OCI-LY1 (cell line): ENCODE measurements around the gene OSBPL3.

ENCODE experiments used
- H2AFZ ChIP-seq: fragments of 200-600 bp; sonication (generic), shearing (Covaris generic); 2 replicates; pipeline ENCODE4 v1.6.0; 2014; ENCODE audit warnings: antibody characterized with exemption, mild to moderate bottlenecking, low read length
- H3F3A ChIP-seq: fragments of 200-600 bp; sonication (generic), shearing (Covaris generic); 2 replicates; pipeline ENCODE4 v1.6.0; 2014; ENCODE audit warnings: mild to moderate bottlenecking, antibody characterized with exemption, low read length, moderate library complexity; ENCODE audit not compliant: insufficient read depth
- H3K27ac ChIP-seq: fragments of 200-600 bp; sonication (generic); 2 replicates; pipeline ENCODE4 v1.5.1; 2014; ENCODE audit warnings: low read length, mixed run types, mild to moderate bottlenecking, low read depth; ENCODE audit not compliant: poor library complexity, severe bottlenecking
- H3K27me3 ChIP-seq: fragments of 200-600 bp; sonication (generic); 2 replicates; pipeline ENCODE4 v1.6.0; 2014; ENCODE audit warnings: antibody characterized with exemption, mild to moderate bottlenecking, low read length, moderate library complexity; ENCODE audit not compliant: insufficient read depth
- H3K36me3 ChIP-seq: fragments of 200-600 bp; sonication (generic); 2 replicates; pipeline ENCODE4 v1.6.1; 2014; ENCODE audit warnings: mild to moderate bottlenecking, antibody characterized with exemption, low read length, moderate library complexity, mixed read lengths; ENCODE audit not compliant: insufficient read depth
- H3K4me1 ChIP-seq: fragments of 200-600 bp; sonication (generic); 2 replicates; pipeline ENCODE4 v1.5.1; 2014; ENCODE audit warnings: mild to moderate bottlenecking, low read length, moderate library complexity; ENCODE audit not compliant: insufficient read depth, severe bottlenecking
- H3K4me2 ChIP-seq: fragments of 200-600 bp; sonication (generic), shearing (Covaris generic); 2 replicates; pipeline ENCODE4 v1.6.1; 2014; ENCODE audit warnings: low read length
- H3K4me3 ChIP-seq: fragments of 200-600 bp; sonication (generic); 2 replicates; pipeline ENCODE4 v1.5.1; 2014; ENCODE audit warnings: low read length, low read depth, mild to moderate bottlenecking, mixed read lengths; ENCODE audit not compliant: poor library complexity, severe bottlenecking
- H3K79me2 ChIP-seq: fragments of 200-600 bp; shearing (Covaris generic); 2 replicates; pipeline ENCODE4 v1.6.1; 2016; ENCODE audit warnings: mixed run types, low read length, mixed read lengths; ENCODE audit not compliant: insufficient read depth
- H3K9ac ChIP-seq: fragments of 200-600 bp; sonication (generic), shearing (Covaris generic); 2 replicates; pipeline ENCODE4 v1.6.1; 2014; ENCODE audit warnings: mild to moderate bottlenecking, low read length, mixed read lengths
- H3K9me2 ChIP-seq: fragments of 200-600 bp; sonication (generic), shearing (Covaris generic); 2 replicates; pipeline ENCODE4 v1.6.1; 2014; ENCODE audit warnings: low read depth, mild to moderate bottlenecking, low read length, mixed read lengths
- H3K9me3 ChIP-seq: fragments of 200-600 bp; shearing (Covaris generic); 2 replicates; pipeline ENCODE4 v1.6.1; 2014; ENCODE audit warnings: low read length, mixed read lengths
- H4K20me1 ChIP-seq: fragments of 200-600 bp; sonication (generic), shearing (Covaris generic); 2 replicates; pipeline ENCODE4 v1.6.0; 2016; ENCODE audit warnings: mild to moderate bottlenecking, low read length; ENCODE audit not compliant: insufficient read depth
- EZH2 ChIP-seq: fragments of 200-600 bp; sonication (generic), shearing (Covaris generic); IDR thresholded peaks from 2 replicates; pipeline ENCODE4 v1.8.0; 2017; ENCODE audit warnings: borderline replicate concordance, mixed run types, mild to moderate bottlenecking, antibody characterized with exemption, low read length, moderate library complexity, mixed read lengths
- TF ChIP-seq, protein P1 (sequence below): fragments of 200-600 bp; sonication (generic), shearing (Covaris generic); IDR thresholded peaks from 2 replicates; pipeline ENCODE4 v1.5.1; 2017; ENCODE audit warnings: mild to moderate bottlenecking, antibody characterized with exemption, low read length, moderate library complexity, mixed read lengths

Gene OSBPL3

DNA sequence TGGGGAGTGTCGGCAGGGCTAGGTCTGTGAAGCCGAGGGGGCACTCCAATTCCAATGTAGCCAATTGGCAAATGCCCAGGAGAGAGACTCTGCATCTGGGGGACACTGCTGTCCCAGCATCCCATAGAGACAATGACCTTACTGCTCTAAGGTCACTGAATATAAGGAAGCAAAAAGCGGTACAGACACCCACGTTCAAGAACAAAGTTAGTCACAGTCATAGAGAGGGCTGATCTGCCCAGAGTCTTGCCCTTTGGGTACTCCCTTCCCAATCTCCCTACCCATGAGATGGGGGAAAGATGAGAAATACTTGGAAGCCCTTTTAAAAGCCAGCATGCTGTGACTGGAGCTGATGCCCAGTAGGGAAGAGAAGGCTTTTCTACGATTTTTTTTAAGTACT, 146.4 kb downstream of the OSBPL3 start:
- Histone ChIP-seq H3K79me2 (no peaks in the 10 kb centered on the region), H3K4me3 (peak overlapping the region; percentile 43), H3K27me3 (no peaks in the 10 kb centered on the region), H2AFZ (no peak overlapping the region), H3K36me3 (peaks cover 51% of the 10 kb centered on the region), H3F3A (peaks cover 8% of the 10 kb centered on the region; the same call in 1 of the 2 replicates), H3K4me1 (peaks cover 100% of the 10 kb centered on the region), H3K4me2 (peak overlapping the region; percentile 56), H3K9me3 (no peaks in the 10 kb centered on the region), H3K9me2 (no peaks in the 10 kb centered on the region), H3K27ac (peak overlapping the region; percentile 98), H4K20me1 (no peaks in the 10 kb centered on the region), H3K9ac (peak overlapping the region; percentile 72)
- TF ChIP-seq, protein P1, sequence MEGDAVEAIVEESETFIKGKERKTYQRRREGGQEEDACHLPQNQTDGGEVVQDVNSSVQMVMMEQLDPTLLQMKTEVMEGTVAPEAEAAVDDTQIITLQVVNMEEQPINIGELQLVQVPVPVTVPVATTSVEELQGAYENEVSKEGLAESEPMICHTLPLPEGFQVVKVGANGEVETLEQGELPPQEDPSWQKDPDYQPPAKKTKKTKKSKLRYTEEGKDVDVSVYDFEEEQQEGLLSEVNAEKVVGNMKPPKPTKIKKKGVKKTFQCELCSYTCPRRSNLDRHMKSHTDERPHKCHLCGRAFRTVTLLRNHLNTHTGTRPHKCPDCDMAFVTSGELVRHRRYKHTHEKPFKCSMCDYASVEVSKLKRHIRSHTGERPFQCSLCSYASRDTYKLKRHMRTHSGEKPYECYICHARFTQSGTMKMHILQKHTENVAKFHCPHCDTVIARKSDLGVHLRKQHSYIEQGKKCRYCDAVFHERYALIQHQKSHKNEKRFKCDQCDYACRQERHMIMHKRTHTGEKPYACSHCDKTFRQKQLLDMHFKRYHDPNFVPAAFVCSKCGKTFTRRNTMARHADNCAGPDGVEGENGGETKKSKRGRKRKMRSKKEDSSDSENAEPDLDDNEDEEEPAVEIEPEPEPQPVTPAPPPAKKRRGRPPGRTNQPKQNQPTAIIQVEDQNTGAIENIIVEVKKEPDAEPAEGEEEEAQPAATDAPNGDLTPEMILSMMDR = no peak
- no peak for TF ChIP-seq EZH2

DNA sequence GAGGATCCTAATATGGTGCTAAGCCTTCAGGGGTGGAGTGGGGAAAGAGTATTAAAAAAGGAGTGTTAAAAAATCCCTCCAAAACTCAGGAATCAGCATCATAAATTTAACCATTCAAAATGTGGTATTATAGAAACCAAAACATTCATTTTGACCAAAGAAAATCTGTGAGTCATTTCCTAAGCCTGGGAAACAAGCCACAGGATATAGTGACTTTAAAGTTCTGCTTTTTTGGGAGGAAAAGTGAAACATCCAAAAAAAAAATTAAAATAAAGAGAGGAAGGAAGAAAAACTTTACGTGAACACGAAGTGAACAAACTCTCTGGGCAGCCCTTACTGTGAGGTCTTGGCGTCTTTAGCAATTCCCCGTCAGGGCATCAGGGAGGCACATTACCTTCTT, 148.7 kb downstream of the OSBPL3 start:
- Histone ChIP-seq H3K9ac (no peak overlapping the region), H4K20me1 (no peaks in the 10 kb centered on the region), H3K4me3 (no peak overlapping the region), H3K36me3 (peaks cover 71% of the 10 kb centered on the region), H3K9me2 (no peaks in the 10 kb centered on the region), H3K4me1 (peaks cover 94% of the 10 kb centered on the region), H3F3A (peaks cover under 1% of the 10 kb centered on the region; the same call in 1 of the 2 replicates), H3K4me2 (no peak overlapping the region), H2AFZ (no peak overlapping the region), H3K27me3 (no peaks in the 10 kb centered on the region), H3K9me3 (no peaks in the 10 kb centered on the region), H3K27ac (peak overlapping the region; percentile 78), H3K79me2 (no peaks in the 10 kb centered on the region)
- TF ChIP-seq, protein P1 = no peak
- no peak for TF ChIP-seq EZH2

DNA sequence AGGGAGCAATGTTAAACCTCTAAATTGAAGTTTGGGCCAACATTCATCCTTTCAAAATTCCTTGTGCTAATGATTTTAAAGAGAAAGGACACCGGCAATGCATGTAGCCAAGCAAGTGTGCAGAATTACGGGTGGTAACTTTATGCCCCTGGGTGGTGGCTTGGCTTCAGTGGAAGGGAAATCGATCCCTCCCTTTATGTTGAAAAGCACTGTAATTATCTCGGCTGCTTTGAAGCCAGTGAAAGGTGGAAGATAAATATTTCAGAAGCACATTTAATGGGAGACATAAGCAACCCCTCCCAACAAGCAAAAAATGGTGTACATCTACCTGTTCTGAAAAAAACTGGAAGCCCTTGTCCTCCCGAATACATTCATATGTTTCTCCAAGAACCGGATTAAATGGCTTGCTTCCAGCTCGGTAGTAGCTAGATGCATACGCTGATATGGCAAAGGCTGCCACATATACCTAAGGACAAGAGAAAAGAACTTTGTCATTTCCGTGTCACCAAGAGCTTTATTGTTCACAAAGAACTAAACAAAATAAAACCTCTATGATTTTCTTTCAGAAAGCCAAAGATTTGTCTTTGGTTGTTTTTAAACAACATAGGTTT, 149.4 kb downstream of the OSBPL3 start:
- peak overlapping the region; percentile 78 for H3K27ac ChIP-seq
- no peaks in the 10 kb centered on the region for H3K79me2 ChIP-seq

More for the DNA sequence above, 149.4 kb downstream of the OSBPL3 start:
- Histone ChIP-seq H3K27me3 (no peaks in the 10 kb centered on the region), H2AFZ (no peak overlapping the region), H3K4me3 (no peak overlapping the region), H3K9ac (no peak overlapping the region; the same call in 1 of the 2 replicates), H3K4me1 (peaks cover 94% of the 10 kb centered on the region), H3K9me2 (no peaks in the 10 kb centered on the region), H3K36me3 (peaks cover 78% of the 10 kb centered on the region), H3F3A (no peaks in the 10 kb centered on the region), H4K20me1 (no peaks in the 10 kb centered on the region), H3K4me2 (no peak overlapping the region), H3K9me3 (no peaks in the 10 kb centered on the region)
- TF ChIP-seq EZH2 = no peak
- TF ChIP-seq, protein P1 = no peak
